H54 (cell line): ENCODE data around the gene DEFB131A.
"Not testable (repeated sequence)": the region's sequence is repeated elsewhere in the genome, so short reads cannot be mapped to it uniquely, and the experiment has no call there.

Source experiments
- DNase-seq: peaks from one replicate; pipeline ENCODE4 v3.0.0; 2011; ENCODE audit warnings: low spot score, mixed read lengths; ENCODE audit not compliant: insufficient read length
- FAIRE-seq: peaks from 3 replicates; lab custom pipeline; 2011; peaks lifted over from hg19 to GRCh38; lab: Jason Lieb, UNC

Gene DEFB131A

GRCh38 chr4:9490986-9491385 lies 46.8 kb downstream of the DEFB131A start:
- not testable (repeated sequence) for DNase-seq, FAIRE-seq

- FAIRE-seq, DNase-seq: not testable (repeated sequence)
Observed at GRCh38 chr4:9493589-9493988, 49.4 kb downstream of the DEFB131A start.

GRCh38 chr4:9494256-9495035 lies 50.2 kb downstream of the DEFB131A start:
- DNase-seq, FAIRE-seq: not testable (repeated sequence)

- FAIRE-seq, DNase-seq: not testable (repeated sequence)
Observed at GRCh38 chr4:9495443-9495842, 51.2 kb downstream of the DEFB131A start.

GRCh38 chr4:9497575-9498467 lies 53.6 kb downstream of the DEFB131A start:
- not testable (repeated sequence) for FAIRE-seq, DNase-seq

- not testable (repeated sequence) for FAIRE-seq, DNase-seq
Observed at GRCh38 chr4:9498468-9499040, 54.3 kb downstream of the DEFB131A start.

- not testable (repeated sequence) for FAIRE-seq, DNase-seq
Observed at GRCh38 chr4:9499974-9500487, 55.8 kb downstream of the DEFB131A start.
